Glomerular endothelial cell (primary cell): ENCODE measurements around the gene NCKAP5. TPM values are rescaled to one million over a fixed set of nuclear protein-coding genes. Genes with fewer than 3 reads are reported as not detected.

ENCODE experiments used
- DNase-seq: peaks from one replicate; pipeline ENCODE4 v3.0.0-alpha.2; 2011; ENCODE audit warnings: low read depth, low spot score; ENCODE audit errors: extremely low read depth
- total RNA-seq: library from RNA; depleted of rRNA; stranded (reverse); fragments of >200 nt; gene quantifications from 2 replicates; pipeline ENCODE4 v1.2.3, GENCODE V29; 2015

NCKAP5 gene
- total RNA-seq = 6.8 and 9.9 TPM in 2 replicates

DNA sequence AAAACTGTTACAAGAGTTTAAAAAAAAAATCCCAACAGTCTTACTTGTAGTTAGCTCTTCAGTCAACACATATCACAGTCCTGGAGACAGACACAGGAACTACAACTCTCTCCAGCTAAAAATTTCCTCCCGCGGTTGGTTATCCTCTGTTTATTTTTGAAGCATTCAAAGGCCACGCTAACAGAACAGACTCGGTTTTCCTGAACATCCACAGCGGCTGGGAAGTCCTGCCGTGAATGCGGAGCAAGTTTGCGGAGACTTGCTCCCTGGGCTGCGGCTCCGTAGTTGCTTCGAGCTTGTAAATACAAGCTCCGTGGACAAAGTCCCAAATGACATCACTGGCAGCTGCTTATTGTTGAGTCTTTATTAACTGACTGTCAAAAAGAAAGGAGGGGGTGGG, at the start of gene NCKAP5:
Gene NCKAP5 (minus strand): TSS at position 292 of the 400 bp plus-strand sequence. CDS start 50,937 bp downstream, outside the sequence.
- DNase-seq = no peak

DNA sequence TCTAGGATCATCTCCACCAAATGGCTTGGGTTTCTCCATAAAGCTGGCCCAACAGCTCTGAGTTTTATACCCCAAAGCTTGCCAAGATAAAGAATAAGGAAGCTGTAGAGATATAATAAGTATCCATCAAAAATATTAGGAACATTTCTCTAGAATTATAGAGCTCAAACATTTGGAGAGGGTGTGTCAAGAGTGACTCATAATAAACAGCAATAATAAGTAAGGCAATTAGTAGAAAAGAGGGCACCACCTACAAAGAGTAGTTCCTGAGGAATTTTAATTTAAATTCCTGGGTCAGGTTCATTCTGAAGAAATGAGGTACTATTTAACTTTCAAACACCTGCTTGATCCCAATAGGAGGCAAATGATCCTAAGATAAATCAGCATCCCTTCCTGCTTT, 41.4 kb upstream of the NCKAP5 start:
- DNase-seq = no peak

DNA sequence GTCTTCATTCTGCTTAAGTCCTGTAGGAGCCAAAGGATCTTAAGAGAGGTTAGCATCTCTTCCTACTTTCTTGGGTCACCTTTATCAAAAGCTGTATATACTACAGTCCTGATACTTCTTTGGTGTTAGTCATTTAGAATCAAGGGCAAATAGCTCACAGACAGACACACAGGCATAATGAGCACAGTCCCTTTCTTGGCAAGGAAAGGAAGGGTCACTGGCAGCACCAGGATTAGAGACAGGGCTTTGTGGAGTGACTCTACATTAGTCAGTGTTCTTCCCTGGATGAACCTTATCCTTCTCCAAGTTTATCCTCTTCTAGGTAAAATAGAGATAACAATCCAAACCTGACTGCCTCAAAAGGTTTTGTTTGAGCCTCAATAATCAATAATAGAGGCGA, 40.0 kb upstream of the NCKAP5 start:
- no peak for DNase-seq

DNA sequence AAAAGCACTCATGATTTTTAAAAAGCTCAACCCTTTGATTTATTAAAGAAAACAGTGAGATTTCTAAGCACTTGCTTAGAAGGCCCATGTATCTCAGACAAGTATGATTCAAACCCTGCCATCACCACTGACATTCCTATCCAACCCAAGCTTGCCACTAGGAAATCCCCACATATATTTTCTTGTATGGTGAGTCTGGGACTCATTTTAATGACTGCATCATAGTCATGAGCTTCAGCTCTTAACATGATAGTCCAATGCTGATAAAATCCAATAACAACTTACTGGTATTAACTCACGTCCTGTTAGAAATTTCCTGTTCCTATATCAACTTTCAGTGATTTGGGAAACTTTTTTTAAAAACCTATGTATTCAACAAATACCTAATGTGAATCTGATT, 39.4 kb upstream of the NCKAP5 start:
- no peak for DNase-seq

DNA sequence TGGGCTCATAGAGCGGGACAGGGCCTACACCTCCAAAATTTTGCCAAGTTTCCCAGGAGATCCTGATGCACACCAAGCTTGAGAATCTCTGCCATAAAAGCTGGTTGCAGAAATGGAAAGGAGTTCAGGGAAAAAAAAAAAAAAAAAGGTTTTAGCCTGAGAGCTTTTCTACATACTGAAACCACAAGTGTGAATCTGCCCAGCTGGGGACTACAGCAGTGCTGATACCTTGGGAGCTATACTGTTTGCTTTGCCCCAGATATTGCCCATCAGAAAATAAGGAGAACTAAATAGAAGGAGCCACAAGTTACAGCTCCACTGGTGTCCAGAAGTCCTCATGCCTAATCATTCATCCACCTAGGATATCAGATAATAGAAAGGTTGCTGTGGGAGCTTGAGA, 38.4 kb upstream of the NCKAP5 start:
- no peak for DNase-seq

DNA sequence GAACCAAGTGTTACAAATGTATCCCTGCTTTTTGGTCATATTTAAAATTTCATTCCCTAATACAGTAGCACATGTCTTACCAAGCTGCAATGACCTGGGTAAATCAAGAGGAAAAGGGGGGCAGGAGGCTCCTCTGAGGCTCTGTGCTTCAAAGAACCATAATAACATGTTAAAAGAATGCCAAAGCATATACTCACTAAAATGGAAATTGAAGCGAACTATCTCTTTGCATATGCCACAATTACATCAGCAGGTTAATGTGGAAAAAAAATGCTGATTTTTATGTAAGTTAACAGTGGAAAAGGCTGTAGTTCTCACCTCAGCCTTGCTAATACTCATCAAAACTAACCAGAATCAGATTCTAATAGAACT, 37.5 kb upstream of the NCKAP5 start:
- DNase-seq = no peak

DNA sequence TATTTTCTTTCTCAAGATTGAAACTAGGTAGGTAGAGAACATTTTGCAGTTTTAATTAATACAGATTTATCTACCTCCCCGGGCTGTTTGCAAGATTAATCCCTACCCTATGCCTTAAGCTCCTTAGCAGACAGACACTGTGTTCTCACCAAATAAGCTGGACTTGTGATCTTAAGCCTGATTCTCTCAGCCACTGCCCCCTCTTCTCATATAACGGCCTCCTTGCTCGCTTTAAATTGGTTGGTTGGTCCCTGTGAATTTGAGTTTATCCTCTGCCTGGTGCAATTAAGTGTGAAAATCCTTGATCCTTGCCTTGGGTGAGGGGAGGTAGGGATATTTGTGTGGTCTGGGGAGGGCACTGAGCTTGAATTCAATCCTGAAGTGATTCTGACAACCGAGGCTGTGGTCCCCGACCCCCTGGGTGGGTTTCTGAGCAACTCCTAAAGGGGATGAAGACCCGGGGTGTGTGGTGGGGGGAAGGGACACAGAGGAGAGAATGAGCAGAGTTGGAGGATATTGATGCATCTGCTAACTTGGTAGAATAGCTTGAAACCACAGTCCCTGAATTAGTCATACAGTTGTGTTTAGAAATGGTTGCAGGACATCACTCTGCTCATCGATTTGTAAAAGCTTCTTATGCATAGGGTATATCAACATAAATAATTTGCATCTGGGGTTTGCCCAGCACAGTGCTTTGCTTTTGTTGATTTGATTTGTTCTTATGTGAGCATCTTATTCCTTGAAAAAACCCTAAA, 36.9 kb upstream of the NCKAP5 start:
- no peak for DNase-seq

DNA sequence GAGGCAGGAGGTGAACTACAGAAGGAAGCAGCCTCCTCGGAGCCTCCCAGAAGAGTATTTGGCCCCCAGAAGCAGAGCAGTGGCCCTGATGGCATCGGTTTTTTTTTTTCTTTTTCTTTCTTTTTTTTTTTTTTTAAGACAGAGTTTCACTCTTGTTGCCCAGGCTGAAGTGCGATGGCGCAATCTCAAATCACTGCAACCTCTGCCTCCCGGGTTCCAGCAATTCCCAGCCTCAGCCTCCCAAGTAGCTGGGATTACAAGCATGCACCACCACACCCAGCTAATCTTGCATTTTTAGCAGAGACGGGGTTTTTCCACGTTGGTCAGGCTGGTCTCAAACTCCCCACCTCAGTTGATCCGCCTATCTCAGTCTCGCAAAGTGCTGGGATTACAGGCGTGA, 34.8 kb upstream of the NCKAP5 start:
- no peak for DNase-seq

DNA sequence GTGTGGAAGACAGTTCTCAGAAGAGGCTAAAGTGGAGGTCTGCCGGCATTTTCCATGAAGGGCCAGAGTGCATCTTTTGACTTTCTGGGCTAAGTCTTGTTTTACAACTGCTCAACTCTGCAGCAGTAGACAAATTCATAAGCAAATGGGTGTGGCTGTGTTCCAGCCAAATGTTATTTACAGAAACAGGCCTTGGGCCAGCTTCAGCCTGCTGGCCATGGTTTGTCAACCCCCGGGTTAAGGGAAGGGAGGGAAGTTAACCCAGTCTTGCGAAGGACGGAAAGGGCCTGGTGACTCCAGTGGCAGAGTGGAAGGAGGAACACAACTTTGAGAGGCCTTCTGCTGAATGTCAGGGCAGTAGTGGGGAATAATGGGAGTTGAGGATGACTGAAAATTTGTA, 34.3 kb upstream of the NCKAP5 start:
- DNase-seq = no peak

DNA sequence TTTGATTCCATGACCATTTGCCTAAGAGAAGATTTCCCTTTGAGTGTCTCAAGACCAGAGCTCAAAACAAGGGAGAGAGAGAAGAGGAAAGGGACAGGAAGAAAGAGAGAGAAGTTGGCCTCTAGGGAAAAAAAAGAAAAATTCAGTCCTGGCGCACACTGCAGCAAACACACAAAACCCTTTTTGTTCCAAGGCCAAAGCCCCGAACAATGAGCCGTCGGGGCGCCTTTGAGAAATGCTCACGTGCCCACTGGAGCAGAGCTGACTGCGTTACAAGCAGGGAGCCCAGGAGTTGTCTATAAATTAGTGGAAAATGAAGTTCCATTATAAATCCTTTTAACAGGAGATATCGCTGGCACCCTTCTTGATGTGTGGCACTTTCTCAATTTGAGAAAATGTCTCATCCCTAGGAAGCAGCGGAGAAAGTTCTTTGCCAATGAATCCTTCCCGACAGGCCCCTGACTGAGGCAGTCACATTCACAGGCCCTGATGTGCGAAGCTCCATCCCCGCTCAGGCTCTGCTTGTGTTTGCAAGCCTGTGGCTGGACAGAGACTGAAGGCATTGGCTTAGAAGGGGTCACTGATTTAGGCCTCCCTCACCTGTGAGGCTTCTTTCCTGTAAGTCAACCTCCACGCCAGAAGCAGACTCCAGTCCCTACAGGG, 32.1 kb upstream of the NCKAP5 start:
- no peak for DNase-seq

DNA sequence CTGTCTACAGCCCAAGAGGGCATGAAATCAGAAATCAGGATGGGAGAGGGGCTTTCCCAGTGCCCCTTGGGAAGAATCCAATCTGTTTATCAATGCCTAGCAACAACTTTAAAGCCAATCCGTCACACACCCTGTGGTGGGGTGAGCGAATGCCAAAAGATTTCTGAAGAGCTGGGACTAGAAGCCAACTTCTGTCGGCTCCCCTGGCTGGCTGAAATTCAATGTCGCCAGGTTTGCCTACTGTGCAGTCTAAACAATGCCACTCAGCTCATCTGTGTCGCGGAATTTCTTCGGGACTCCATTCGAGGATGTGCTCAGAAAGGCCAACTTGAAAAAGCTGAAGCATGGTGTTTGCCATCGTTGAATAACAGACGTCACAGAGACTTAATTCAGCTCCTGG, 31.5 kb upstream of the NCKAP5 start:
- DNase-seq = no peak

DNA sequence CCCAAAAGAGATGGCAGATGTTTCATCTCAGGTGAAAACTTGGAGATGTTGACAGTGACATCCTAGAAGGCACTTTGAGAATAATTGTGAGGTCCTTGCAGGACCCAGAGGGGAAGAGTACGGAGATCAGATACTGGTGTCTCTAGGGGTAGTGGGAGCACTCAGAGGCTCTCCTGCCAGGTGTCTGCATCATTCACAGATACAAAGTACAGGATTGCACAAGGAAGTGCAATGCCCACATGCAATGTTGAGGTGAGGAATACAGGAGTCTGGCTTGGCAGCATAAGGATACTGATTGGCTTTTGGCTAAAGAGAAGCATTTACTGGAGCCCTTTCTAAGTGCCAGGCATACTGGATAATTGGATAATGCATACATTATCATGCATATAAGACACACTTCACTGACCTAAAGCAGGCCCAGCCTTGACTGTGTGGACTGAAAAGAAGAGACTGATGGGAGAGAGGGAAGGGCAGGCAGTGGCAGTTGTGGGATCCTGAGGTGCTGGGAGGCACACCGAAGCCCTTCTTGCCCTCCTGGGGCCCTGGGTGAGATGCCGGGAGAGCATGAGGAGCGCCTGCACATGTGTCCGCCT, 31.0 kb upstream of the NCKAP5 start:
- no peak for DNase-seq

DNA sequence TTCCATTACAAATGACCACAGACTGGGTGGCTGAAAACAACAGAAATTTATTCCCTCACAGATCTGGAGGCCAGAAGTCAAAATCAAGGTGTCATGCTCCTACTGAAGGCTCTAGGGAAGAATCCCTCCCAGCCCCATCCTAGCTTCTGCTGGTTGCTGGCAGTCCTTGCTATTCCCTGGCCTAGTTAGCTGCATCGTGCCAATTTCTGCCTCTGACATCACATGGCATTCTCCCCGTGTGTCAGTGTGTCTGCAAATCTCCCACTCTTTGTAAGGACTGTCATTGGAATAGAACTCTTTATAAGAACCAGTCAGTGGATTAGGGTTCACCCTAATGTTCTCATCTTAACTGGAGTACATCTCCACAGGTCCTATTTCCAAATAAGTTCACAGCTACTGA, 30.5 kb upstream of the NCKAP5 start:
- no peak for DNase-seq

DNA sequence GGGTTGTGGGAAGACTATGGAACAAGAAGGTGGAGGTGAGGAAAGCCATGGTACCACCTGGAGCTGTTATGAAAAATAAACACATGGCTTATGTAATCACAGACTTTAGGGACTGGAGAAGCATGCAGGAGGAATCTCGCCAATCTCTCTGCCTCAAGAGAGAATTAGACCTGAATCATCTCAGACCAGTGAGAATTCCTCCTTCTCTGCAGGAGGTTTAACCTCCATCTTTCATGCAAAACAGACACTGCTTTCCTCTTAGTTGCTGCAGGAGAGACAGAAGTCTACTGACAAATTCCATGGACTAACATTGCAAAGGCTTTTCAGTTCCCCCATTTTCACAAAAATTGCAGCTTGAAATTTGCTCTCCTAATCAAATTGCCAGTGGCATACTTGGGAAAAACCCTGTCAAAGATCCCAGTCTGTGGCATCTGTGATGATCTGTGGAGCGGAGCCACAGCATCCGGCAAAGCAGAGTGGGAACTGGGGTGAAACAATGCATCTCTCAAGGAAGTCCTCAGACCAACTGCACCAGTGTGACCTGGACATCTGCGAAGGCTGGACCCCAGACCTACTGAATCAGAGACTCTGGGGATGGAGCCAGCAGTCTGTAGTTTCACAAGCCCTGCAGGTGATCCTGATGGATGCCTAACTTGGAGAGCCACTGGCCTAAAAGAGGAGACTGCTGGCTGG, 28.6 kb upstream of the NCKAP5 start:
- no peak for DNase-seq

DNA sequence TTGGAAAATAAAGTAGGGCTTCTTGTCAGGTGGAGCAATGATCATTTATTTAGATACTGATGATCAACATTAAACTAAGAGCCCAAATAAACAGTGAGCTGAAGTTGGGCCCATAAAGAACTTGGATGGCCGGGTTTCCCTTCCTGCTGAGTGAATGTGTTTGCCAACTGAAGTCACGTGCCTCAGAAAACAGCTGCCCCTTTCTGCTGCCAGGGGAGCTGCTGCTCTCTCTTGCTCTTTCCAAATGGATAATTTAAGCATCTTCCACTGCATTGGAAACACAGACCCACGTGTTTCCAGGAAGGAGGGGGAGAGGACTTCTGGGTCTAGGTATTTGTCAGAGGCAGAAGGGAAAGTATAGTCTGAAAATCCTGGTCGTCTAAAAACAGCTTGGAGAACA, 22.9 kb upstream of the NCKAP5 start:
- DNase-seq = no peak

DNA sequence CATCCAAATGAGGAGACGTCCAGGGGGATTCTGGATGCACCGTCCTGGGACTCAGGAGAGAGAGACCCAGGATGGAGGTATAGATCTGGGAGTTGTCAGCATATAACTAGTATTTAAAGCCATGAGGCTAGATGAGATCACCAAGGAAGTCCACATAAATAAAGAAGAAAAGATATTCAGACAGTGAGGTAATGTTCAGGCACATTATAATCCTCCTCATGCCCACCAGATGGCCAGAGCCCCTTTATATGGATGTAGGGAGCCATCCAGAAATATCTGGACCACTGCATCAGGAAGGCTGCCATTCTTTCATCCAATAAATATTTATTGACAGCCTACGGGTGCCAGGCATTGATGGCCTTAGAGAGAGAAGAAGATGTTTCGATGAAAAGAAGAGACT, 21.2 kb upstream of the NCKAP5 start:
- no peak for DNase-seq

DNA sequence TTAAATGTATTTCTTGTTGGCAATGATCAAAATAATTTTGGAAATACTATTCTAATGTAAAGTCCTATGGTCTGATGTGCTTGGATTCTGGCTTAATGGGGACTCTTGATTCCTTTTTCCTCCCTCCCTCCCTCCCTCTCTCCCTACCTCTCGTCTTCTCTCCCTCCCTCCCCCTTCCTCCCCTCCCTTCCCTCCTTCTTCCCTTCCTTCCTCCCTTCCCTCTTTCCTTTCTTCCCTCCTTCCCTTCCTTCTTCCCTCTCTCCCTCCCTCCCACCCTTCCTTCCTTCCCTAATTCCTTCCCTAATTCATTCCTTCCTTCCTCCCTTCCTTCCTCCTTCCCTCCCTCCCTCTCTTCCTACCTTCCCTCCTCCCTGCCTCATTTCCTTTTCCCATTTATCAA, 19.9 kb upstream of the NCKAP5 start:
- DNase-seq = no peak

DNA sequence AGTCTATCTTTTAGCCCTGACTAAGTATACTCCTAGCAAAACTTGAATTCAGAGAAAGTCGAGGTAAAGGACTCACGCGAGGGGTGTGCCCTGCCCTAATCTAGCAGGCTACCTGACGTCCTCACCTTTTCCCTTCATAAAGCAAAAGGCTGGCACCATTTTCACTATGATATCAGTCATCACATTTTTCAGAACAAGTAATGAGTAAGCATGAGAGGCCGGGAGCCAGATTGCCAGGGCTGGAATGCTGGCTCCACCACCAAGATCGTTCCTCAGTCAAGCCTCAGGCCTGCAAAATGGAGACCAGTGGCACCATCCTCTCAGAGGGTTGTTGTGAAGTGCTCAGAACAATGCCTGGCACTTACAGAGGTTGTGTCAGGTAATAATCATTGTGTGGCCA, 18.7 kb upstream of the NCKAP5 start:
- no peak for DNase-seq

DNA sequence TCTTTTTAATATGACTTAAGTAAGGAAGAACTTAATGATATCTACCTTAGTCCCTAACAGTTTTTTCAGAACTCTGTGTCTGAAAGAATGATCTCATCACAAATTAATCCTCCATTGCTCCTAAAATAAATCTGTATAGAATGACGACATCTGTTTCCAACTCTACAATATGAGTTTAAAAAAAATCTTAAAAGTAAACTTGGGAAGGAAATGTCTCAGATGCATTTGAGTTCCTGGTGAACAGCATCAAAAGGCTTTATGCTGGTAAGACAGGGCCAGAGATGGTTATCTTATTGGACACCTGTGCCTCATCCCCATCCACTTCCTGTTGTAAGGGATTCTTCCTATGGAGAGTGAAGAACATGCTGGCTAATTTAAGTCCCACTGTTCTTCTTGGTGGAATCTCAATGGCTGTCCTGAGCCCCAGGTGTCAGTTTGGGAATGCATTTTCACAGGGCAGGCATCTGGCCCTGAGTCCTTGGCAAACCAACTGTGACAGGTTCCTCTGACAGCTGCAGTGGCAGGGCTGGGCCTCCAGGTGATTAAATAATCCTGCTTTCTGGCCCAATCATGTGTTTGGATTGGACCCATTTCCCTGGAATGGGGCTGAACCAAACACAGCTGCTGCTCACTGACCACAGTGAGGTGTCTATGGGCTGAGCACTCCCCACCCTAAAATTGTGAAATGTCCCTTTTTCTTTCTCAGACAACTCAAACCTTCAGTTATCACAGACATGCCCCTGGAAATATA, 12.9 kb upstream of the NCKAP5 start:
- peak; percentile 27 for DNase-seq

DNA sequence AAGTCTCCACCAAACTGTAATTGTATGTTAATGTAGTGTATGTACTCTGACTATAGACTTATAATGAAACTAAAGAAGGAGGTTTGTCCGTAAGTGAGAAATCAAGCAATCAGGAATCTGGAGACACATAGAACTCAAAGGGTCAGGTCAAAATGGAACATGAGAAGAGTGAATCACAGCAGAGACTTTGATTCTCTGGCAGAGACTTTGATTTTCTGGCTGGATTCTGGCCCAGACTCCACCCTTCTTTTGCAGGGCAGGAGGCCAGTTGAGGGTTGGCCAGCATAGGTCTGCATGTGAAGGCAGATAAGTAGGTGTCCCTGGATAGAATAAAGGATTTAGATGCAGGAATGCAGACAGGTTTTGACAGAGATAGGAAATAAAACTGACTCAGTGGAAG, 11.0 kb upstream of the NCKAP5 start:
- no peak for DNase-seq

DNA sequence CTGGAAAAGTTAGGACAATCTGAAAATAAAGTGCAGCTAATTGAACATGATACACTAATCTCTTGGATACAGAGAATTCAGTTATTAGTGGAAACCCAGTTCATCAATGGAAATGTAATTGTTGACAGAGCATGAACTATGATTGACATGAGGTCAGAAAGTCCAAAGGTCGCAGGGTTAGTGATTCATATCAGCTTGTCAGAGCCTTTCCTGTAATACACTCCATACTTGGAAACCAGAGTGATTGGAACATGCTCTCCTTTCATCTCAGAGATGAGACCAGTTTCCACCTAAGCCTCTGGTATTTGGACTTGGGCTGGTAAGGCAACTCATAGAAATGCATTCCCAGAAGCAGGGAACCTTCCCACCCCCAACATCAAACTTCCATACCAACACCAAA, 8.5 kb upstream of the NCKAP5 start:
- DNase-seq = no peak
